NCI-H345 treated with DMSO at 0.1 percent for 48 hours (cell line): Measurements from ENCODE around the gene SLC25A22.

Experiments used
- DNase-seq: peaks from one replicate; lab custom pipeline; 2025; ENCODE audit not compliant: unreplicated experiment; lab: John Stamatoyannopoulos, UW

SLC25A22 gene

GRCh38 chr11:804599-804964 lies 6.5 kb upstream of the SLC25A22 start:
- no peak for DNase-seq

DNA sequence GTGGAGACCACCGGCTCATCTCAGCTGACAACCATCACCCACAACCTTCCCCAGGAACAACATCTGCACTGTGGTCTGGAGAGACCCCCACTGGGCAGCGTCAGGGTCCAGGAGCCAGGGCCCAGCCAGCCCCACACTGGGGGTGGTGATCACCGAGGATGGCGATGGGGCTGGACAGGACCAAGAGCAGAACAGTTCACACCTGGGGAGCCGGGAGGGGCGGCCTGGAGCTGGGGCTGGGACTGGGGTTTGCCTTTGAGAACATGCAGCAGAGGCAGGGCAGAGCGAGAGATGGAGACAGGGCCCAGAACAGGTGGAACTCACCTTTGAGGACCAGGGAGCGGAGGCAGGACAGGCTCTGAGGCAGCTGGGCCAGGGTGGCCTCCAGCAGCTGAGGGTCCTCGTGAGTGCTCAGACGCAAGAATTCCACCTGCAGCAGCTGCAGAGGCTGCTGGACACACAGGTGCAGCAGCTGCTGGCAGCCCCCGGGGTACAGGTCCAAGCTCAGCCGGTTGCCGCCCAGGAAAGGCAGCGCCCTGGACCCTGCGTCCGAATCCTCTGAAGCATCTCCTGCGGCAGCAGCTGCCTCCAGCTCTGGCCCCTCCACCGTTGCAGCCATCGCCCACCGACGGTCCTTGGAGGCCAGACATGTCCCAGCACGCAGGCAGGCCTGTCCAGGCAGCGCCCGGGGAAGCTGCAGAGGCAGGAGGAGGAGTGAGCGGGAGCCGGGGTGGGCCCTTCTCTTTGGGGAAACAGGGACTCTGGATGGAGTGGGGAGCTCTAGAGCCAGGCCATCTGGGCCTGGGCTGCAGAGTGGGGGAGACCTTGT lies 5.9 kb upstream of the SLC25A22 start:
- peak; percentile 39 for DNase-seq

GRCh38 chr11:803467-803742 lies 5.3 kb upstream of the SLC25A22 start:
- no peak for DNase-seq

- no peak for DNase-seq
Measured at GRCh38 chr11:802693-803466, 4.8 kb upstream of the SLC25A22 start.

GRCh38 chr11:802018-802617 lies 4.0 kb upstream of the SLC25A22 start:
- DNase-seq = no peak

DNA sequence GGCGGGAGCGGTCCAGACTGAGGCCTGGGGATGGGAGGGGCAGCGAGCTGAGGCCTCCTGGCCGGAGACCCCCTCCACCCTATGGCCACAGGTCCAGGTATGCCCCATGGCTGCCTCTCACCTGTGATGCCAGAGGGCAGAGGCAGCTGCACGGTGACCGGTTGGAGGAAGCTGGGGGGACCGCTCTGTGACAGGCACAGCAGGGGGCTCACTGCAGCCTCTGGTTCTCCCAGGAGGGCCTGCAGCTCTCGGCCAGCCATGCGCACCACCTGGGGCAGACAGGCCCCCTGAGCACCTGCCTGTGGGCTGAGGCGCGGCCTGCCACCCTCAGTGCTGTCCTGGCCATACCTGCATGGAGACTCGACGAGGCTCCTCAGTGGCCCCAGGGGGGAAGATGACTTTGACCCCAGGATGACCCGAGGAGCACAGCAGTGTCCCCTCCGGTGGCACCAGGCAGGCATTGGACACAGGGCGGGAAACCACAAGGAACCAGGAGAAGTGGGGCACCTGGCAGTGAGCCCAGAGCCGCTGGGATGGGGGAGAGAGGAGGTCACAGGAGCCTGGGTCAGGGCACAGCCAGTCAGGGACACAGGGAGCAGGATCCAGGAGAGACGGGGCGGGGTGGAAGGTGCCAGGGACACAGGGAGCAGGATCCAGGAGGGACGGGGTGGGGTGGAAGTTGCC lies 3.2 kb upstream of the SLC25A22 start:
- DNase-seq = no peak

- no peak for DNase-seq
Measured at GRCh38 chr11:800473-800872, 2.4 kb upstream of the SLC25A22 start.

DNA sequence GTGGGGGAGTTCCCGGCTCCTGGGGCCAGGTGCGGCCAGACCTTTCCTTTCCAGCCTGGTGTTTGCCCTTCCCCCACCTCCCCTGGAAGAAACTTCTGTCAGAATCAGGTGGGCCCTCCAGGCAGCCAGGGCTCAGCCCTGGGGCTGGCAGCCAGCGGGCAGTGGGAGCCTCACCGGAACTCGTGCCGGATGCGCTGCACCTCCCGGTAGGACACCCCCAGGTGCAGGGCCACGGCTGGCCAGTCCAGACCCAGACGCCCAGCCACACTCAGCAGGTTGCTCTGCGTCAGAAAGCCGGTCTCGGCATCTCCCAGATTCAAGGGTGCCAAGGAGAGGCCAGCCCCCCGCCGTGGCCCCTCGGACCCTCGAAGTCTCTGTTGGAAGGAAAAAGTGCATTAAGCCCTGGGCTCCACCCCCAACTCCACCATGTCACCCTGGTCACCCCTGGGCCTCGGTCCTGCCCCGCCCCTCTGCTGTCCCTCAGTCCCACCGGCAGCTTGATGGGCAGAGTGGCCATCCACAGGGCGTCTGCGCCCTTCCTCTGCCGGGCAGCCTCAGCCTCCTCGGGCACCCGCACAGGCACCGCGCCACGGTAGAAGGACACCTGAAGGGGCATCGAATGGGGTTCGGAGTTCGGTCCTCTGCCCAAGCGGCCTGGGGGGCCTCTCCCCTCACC lies 1.7 kb upstream of the SLC25A22 start:
- DNase-seq = no peak

DNA sequence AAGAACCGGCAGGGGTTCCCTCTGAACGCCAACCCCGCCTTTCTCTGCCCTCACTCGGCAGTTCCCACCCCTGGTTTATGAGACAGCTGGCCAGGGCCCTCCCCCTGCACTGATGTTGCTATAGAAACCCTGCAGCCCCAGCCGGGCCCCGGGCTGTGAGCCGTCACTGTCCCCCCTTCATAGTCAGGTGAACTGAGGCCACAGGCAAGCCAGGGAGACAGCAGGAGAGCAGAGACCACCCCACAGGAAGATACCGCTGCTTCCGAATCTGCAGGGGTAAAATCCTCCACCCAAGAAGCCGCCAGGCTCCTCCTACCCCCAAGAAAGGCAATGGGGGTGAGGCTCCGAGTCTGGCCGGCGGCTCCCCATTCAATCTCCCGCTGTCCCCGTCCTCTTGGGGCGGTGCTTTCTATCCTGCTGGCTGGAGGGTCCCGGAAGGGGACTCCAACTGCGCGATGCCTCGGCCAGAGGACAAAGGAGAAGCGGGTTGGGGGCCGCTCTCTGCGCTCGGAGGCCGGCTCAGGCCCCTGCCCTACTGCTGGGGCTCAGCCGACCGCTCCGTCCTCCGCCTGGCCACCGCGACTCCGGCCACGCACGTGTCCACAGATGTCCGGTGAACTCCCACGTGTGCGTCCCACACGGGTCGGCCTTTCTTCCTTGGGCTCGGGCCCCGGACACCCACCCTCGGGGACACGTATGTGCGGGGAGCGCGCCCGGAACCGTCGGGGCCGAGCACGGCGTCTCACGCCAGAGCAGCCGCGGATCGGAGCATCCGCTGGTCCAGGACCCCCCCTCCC lies 587 bp downstream of the SLC25A22 start:
- DNase-seq = peak; percentile 82

- no peak for DNase-seq
Measured at GRCh38 chr11:796565-797295, 1.4 kb downstream of the SLC25A22 start.

GRCh38 chr11:795634-796564 lies 2.2 kb downstream of the SLC25A22 start:
- DNase-seq = no peak

- DNase-seq = no peak
Measured at GRCh38 chr11:794766-795633, 3.1 kb downstream of the SLC25A22 start.

- no peak for DNase-seq
Measured at GRCh38 chr11:794013-794765, 3.9 kb downstream of the SLC25A22 start.

- no peak for DNase-seq
Measured at GRCh38 chr11:793556-793955, 4.5 kb downstream of the SLC25A22 start.

- no peak for DNase-seq
Measured at GRCh38 chr11:792873-793272, 5.2 kb downstream of the SLC25A22 start.

DNA sequence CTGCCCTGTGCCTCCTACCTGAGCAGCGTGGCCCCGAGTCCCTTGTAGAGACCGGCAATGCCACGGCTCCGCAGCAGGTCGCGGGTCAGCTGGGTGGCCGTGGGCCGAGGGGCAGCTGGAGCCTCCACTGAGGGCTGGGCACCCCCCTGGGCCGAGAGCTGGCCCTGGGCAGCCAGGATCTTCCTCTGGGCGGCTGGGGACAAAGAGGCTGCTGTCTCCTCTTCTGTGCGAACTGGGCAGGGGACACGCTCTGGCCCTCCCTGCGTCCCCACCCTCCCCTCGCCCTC lies 5.6 kb downstream of the SLC25A22 start:
- DNase-seq = no peak
